Mononuclear cell (primary cell): ENCODE measurements around the gene TTC14. TPM values are rescaled to one million over a fixed set of nuclear protein-coding genes. Genes with fewer than 3 reads are reported as not detected.
"Not testable (repeated sequence)": the region's sequence is repeated elsewhere in the genome, so short reads cannot be mapped to it uniquely, and the experiment has no call there.

Experiments used
- H3K27me3 ChIP-seq: 2 replicates; pipeline ENCODE4 v1.6.0; 2011; ENCODE audit warnings: low read length, control low read depth; ENCODE audit not compliant: insufficient read depth
- H3K4me1 ChIP-seq: 2 replicates; pipeline ENCODE4 v1.5.1; 2011; ENCODE audit warnings: mild to moderate bottlenecking, low read length, control low read depth; ENCODE audit not compliant: insufficient read depth
- H3K4me3 ChIP-seq: 2 replicates; pipeline ENCODE4 v1.5.1; 2011; ENCODE audit warnings: mild to moderate bottlenecking, low read length, moderate library complexity
- H3K9me3 ChIP-seq: 2 replicates; pipeline ENCODE4 v1.5.1; 2011; ENCODE audit warnings: low read depth, mild to moderate bottlenecking, control low read depth, low read length
- total RNA-seq: library from RNA; depleted of rRNA; stranded (reverse); fragments of >200 nt; gene quantifications from one replicate; pipeline ENCODE4 v1.2.3, GENCODE V29; 2012

Gene TTC14
- total RNA-seq, 1 donor = 52.5 TPM

GRCh38 chr3:180615954-180616353 lies 14.0 kb downstream of the TTC14 start:
- Histone ChIP-seq H3K4me3 (no peak overlapping the region), H3K4me1 (no peaks in the 10 kb centered on the region), H3K9me3 (no peaks in the 10 kb centered on the region), H3K27me3 (no peaks in the 10 kb centered on the region)

GRCh38 chr3:180617049-180617448 lies 15.1 kb downstream of the TTC14 start:
- H3K4me1 ChIP-seq = no peaks in the 10 kb centered on the region
- H3K9me3 ChIP-seq = no peaks in the 10 kb centered on the region
- no peak overlapping the region for H3K4me3 ChIP-seq
- H3K27me3 ChIP-seq = no peaks in the 10 kb centered on the region

DNA sequence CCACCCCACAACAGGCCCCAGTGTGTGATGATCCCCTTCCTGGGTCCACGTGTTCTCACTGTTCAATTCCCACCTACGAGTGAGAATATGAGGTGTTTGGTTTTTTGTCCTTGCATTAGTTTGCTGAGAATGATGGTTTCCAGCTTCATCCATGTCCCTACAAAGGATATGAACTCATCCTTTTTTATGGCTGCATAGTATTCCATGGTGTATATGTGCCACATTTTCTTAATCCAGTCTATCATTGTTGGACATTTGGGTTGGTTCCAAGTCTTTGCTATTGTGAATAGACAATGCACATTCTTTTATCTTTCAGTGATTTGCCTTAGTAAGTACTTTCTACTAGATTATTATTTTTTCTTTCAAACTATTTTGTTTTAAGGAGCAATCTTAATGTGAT lies 16.6 kb downstream of the TTC14 start:
- H3K27me3 ChIP-seq, H3K4me1 ChIP-seq, H3K4me3 ChIP-seq, H3K9me3 ChIP-seq: not testable (repeated sequence)

- H3K4me1 ChIP-seq = no peaks in the 10 kb centered on the region
Measured at GRCh38 chr3:180619723-180620122, 17.8 kb downstream of the TTC14 start.

DNA sequence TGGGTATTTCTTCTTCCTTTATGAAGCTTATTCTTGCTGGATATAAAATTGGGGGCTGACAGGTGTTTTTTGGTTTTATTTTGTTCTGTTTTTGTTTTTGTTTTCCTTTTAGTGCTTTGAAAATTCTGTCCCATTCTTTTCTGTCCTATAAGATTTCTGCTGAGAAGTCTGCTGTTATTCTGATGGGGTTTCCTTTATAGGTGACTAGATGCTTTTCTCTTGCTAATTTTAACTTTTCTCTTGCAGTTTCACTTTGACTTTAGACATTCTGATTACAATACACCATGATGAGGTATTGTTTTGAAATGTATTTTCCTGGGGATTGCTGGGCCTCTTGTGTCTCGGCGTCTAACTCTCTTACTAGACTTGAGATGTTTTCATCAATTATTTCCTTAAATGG lies 22.8 kb downstream of the TTC14 start:
- H3K4me3 ChIP-seq = no peak overlapping the region
- no peaks in the 10 kb centered on the region for H3K4me1 ChIP-seq
- H3K27me3 ChIP-seq = no peaks in the 10 kb centered on the region
- H3K9me3 ChIP-seq = no peaks in the 10 kb centered on the region

More at GRCh38 chr3:180619723-180620122, 17.8 kb downstream of the TTC14 start:
- no peaks in the 10 kb centered on the region for H3K27me3 ChIP-seq
- H3K9me3 ChIP-seq = no peaks in the 10 kb centered on the region
- H3K4me3 ChIP-seq = no peak overlapping the region

DNA sequence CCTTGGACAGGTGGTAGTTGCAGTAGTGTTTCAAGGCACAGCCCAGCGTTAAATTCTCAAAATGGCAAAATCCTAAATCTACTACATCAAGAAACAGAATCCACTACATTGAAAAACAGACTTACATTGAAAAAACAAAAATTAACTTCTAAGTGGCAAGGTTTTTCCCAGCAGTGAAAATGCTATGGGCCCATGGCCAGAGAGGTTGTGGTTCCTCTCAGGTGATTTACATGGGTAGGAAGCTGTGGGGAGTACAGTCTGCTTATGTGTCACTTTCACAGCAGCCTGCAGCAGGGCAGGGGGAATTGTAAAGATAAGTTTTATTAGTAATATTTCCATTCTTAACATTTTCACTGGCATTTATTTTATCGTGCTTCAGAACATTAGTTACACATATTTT lies 24.9 kb downstream of the TTC14 start:
- H3K4me3 ChIP-seq = no peak overlapping the region

DNA sequence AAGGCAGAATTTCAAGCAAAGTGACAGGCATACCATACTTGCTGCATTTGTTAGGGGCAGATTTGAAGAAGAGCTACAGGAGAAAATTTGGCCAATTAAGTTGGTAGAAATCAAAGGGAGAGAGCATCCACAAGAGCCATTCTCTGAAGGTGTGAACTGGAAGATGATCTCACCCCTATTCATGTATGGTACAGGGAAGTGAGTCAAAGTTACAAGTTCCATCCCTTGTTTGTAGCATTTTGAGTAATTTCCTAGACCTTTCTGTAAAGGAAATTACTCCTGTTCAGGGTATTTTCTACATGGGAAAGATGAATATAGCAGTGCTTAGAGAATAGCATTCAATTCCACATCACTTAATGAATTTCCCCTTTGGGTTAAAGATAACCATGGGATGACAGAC lies 28.4 kb downstream of the TTC14 start:
- peaks cover 17% of the 10 kb centered on the region for H3K27me3 ChIP-seq
- H3K9me3 ChIP-seq = no peaks in the 10 kb centered on the region
- H3K4me1 ChIP-seq = no peaks in the 10 kb centered on the region
- H3K4me3 ChIP-seq = no peak overlapping the region

More for the DNA sequence above, 24.9 kb downstream of the TTC14 start:
- Histone ChIP-seq H3K4me1 (no peaks in the 10 kb centered on the region), H3K9me3 (no peaks in the 10 kb centered on the region), H3K27me3 (no peaks in the 10 kb centered on the region)

DNA sequence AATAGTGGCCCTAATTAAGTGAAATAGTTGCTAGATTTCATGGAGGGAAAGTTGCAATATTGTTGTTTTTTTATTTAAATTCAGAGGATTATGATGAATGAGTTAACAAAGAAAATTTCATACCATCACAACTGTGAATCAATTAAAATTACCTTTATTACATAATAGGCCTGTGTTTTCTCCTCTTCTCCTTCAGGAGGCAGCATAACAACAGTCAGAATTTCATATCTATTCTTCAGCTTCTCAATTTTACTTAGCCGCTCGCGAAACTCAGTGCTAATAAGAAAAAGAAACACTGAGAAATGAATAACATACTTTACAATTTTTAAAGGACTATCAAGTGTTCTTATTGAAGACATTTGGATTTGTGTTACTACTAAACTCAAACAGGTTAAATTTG lies 29.4 kb downstream of the TTC14 start:
- Histone ChIP-seq H3K4me1 (no peaks in the 10 kb centered on the region), H3K27me3 (peaks cover 20% of the 10 kb centered on the region), H3K4me3 (no peak overlapping the region), H3K9me3 (no peaks in the 10 kb centered on the region)

- Histone ChIP-seq H3K4me1 (no peaks in the 10 kb centered on the region), H3K9me3 (no peaks in the 10 kb centered on the region), H3K4me3 (no peak overlapping the region), H3K27me3 (peaks cover 34% of the 10 kb centered on the region)
Measured at GRCh38 chr3:180633722-180634121, 31.8 kb downstream of the TTC14 start.

DNA sequence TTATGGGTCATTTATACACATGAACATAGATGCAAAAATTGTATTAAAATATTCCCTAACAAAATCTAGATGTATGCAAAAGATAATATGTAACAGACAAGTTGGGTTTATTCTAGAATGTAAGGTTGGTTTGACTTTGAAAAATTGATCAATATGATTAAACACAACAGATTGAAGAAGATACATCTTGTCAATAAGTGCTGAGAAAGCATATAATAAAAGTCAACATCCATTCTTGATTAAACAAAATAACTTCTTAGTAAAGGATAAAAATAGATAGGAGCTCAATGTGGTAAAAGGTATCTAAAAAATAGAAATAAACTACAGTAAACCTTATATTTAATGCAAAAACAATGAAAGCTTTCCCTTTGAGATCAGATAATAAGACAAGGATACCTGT lies 39.0 kb downstream of the TTC14 start:
- Histone ChIP-seq H3K27me3 (peaks cover 28% of the 10 kb centered on the region), H3K4me3 (no peak overlapping the region), H3K9me3 (no peaks in the 10 kb centered on the region), H3K4me1 (no peaks in the 10 kb centered on the region)

DNA sequence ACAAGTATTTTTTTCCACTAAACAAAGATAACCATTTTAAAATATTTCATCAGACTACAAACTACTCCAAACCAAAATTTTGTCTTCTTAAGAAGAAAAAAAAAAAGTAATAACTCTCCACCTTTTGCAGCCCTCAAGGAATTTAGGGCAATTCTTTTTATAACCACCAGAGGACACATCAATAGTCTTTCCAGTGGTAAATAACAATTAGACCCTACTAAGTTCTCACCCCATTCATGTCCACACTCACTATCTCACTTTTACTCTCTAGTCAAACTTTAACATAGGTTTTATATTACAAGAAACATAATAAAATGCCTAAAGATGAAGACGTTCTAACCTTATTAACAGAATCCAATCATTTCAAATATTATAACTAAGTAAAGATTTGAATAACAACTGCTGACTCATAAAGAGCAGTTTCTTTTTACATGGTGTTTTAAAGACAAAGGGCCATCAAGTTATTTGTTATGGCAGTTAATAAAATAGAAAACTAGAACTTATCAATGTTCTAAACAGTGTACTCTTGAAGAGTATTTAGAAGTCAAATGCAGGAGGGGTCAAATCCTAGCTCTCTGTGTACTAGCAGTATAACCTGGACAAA lies 44.3 kb downstream of the TTC14 start:
- Histone ChIP-seq H3K4me1 (no peaks in the 10 kb centered on the region), H3K4me3 (no peak overlapping the region), H3K27me3 (no peaks in the 10 kb centered on the region), H3K9me3 (no peaks in the 10 kb centered on the region)

GRCh38 chr3:180656406-180656805 lies 54.4 kb downstream of the TTC14 start:
- Histone ChIP-seq H3K9me3 (no peaks in the 10 kb centered on the region), H3K27me3 (no peaks in the 10 kb centered on the region), H3K4me3 (no peak overlapping the region), H3K4me1 (no peaks in the 10 kb centered on the region)

DNA sequence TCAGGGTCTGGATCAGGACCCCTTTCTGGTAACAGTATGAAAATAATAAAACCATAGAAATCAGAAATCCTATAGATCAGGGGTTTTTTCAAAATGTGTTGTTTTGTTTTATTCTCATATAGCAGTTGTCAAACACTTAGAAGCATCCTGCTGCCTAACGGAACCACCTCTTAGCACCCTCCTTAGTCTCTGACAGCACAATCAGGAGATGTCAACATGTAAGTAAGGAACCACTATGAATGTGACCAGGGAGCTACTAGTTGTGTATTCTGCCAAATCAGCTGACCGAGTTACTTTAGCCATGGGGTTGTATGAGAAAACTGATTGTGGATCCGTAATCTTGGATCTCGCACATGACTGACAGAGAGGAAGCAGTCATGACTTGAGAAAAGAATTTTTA lies 55.1 kb downstream of the TTC14 start:
- Histone ChIP-seq H3K27me3 (no peaks in the 10 kb centered on the region), H3K9me3 (no peaks in the 10 kb centered on the region), H3K4me1 (no peaks in the 10 kb centered on the region), H3K4me3 (no peak overlapping the region)

Other genes starting within 250 kb of the TTC14 start
- not detected for gene CCDC39, start 77.3 kb downstream of the TTC14 start, total RNA-seq